ENCODE data around the gene GDF10.

Gene GDF10

GRCh38 chr10:47311193-47311931 is 11.4 kb downstream of the GDF10 start:
- Histone ChIP-seq H3K14ac (ENCODE audit: low read length) (no peak overlapping the region), H4K12ac (ENCODE audit: low read depth, low read length) (no peak overlapping the region), H3K23ac (ENCODE audit: low read length) (no peak overlapping the region), H3K4ac (ENCODE audit: low read depth, low read length) (no peak overlapping the region), H3K18ac (ENCODE audit: low read length) (no peak overlapping the region), H2BK5ac (ENCODE audit: low read depth, low read length, poor library complexity) (no peak overlapping the region), H3K79me1 (ENCODE audit: low read length) (no peaks in the 10 kb centered on the region), H4K91ac (ENCODE audit: low read depth, low read length) (no peak overlapping the region), H2AFZ (ENCODE audit: insufficient read depth, low read length, poor library complexity) (no peak overlapping the region), H2BK12ac (ENCODE audit: low read length) (no peak overlapping the region), H3K4me2 (ENCODE audit: low read length) (no peak overlapping the region), H3K4me3 (ENCODE audit: low read depth, low read length) (peak overlapping the region; percentile 17), H3K9ac (ENCODE audit: low read length) (no peak overlapping the region), H2AK5ac (ENCODE audit: low read length) (no peak overlapping the region), H3K9me3 (ENCODE audit: insufficient read depth, low read depth, low read length) (no peaks in the 10 kb centered on the region), H2BK120ac (ENCODE audit: insufficient read depth, low read length, poor library complexity) (no peak overlapping the region), H3K27me3 (ENCODE audit: insufficient read depth, low read length) (no peaks in the 10 kb centered on the region), H4K8ac (ENCODE audit: low read depth, low read length) (no peak overlapping the region), H3K27ac (ENCODE audit: low read depth, low read length) (no peak overlapping the region), H3K36me3 (ENCODE audit: control insufficient read depth in 1 of 2, insufficient read depth in 2 of 2, low read length in 2 of 2) (no peaks in the 10 kb centered on the region), H3K4me1 (ENCODE audit: control insufficient read depth in 1 of 2, insufficient read depth in 2 of 2, low read length in 2 of 2) (no peaks in the 10 kb centered on the region), H3K79me2 (ENCODE audit: control insufficient read depth, insufficient read depth, low read length, poor library complexity) (no peaks in the 10 kb centered on the region)
- no peak for DNase-seq
- WGBS (ENCODE audit: extremely low coverage, insufficient coverage, insufficient read length) = no CpG with 5 or more reads among the region's 10 CpGs

- H3K36me3 ChIP-seq (ENCODE audit: control insufficient read depth in 1 of 2, insufficient read depth in 2 of 2, low read length in 2 of 2) = no peaks in the 10 kb centered on the region
- no CpG with 5 or more reads among the region's 20 CpGs for WGBS (ENCODE audit: extremely low coverage, insufficient coverage, insufficient read length)
- no peak overlapping the region for H3K27ac ChIP-seq (ENCODE audit: low read depth, low read length)
- H3K23ac ChIP-seq (ENCODE audit: low read length) = no peak overlapping the region
- no peak overlapping the region for H3K14ac ChIP-seq (ENCODE audit: low read length)
- no peak overlapping the region for H2BK5ac ChIP-seq (ENCODE audit: low read depth, low read length, poor library complexity)
- no peak overlapping the region for H2BK120ac ChIP-seq (ENCODE audit: insufficient read depth, low read length, poor library complexity)
- H3K79me2 ChIP-seq (ENCODE audit: control insufficient read depth, insufficient read depth, low read length, poor library complexity) = no peaks in the 10 kb centered on the region
- no peak overlapping the region for H4K12ac ChIP-seq (ENCODE audit: low read depth, low read length)
- no peak overlapping the region for H2AK5ac ChIP-seq (ENCODE audit: low read length)
- H2AFZ ChIP-seq (ENCODE audit: insufficient read depth, low read length, poor library complexity) = no peak overlapping the region
- no peak overlapping the region for H4K91ac ChIP-seq (ENCODE audit: low read depth, low read length)
- peak; percentile 86 to 89 for DNase-seq
- no peak overlapping the region for H3K4me3 ChIP-seq (ENCODE audit: low read depth, low read length)
- no peak overlapping the region for H3K9ac ChIP-seq (ENCODE audit: low read length)
- no peak overlapping the region for H3K18ac ChIP-seq (ENCODE audit: low read length)
- H3K27me3 ChIP-seq (ENCODE audit: insufficient read depth, low read length) = no peaks in the 10 kb centered on the region
- H3K4me2 ChIP-seq (ENCODE audit: low read length) = no peak overlapping the region
- no peak overlapping the region for H4K8ac ChIP-seq (ENCODE audit: low read depth, low read length)
- H3K4ac ChIP-seq (ENCODE audit: low read depth, low read length) = no peak overlapping the region
- no peaks in the 10 kb centered on the region for H3K4me1 ChIP-seq (ENCODE audit: control insufficient read depth in 1 of 2, insufficient read depth in 2 of 2, low read length in 2 of 2)
- H3K79me1 ChIP-seq (ENCODE audit: low read length) = no peaks in the 10 kb centered on the region
- no peaks in the 10 kb centered on the region for H3K9me3 ChIP-seq (ENCODE audit: insufficient read depth, low read depth, low read length)
- no peak overlapping the region for H2BK12ac ChIP-seq (ENCODE audit: low read length)
Measured at GRCh38 chr10:47311932-47312662, 12.1 kb downstream of the GDF10 start.

- no peak overlapping the region for H3K4me3 ChIP-seq (ENCODE audit: low read depth, low read length)
- H3K9ac ChIP-seq (ENCODE audit: low read length) = no peak overlapping the region
- H4K8ac ChIP-seq (ENCODE audit: low read depth, low read length) = no peak overlapping the region
- no peaks in the 10 kb centered on the region for H3K79me1 ChIP-seq (ENCODE audit: low read length)
- no peaks in the 10 kb centered on the region for H3K27me3 ChIP-seq (ENCODE audit: insufficient read depth, low read length)
- H3K18ac ChIP-seq (ENCODE audit: low read length) = no peak overlapping the region
- H3K4ac ChIP-seq (ENCODE audit: low read depth, low read length) = no peak overlapping the region
- H2BK120ac ChIP-seq (ENCODE audit: insufficient read depth, low read length, poor library complexity) = no peak overlapping the region
- H3K36me3 ChIP-seq (ENCODE audit: control insufficient read depth in 1 of 2, insufficient read depth in 2 of 2, low read length in 2 of 2) = no peaks in the 10 kb centered on the region
- H4K91ac ChIP-seq (ENCODE audit: low read depth, low read length) = no peak overlapping the region
- no peak overlapping the region for H3K23ac ChIP-seq (ENCODE audit: low read length)
- no peaks in the 10 kb centered on the region for H3K4me1 ChIP-seq (ENCODE audit: control insufficient read depth in 1 of 2, insufficient read depth in 2 of 2, low read length in 2 of 2)
- no peak overlapping the region for H2BK12ac ChIP-seq (ENCODE audit: low read length)
- no peak overlapping the region for H4K12ac ChIP-seq (ENCODE audit: low read depth, low read length)
- H3K27ac ChIP-seq (ENCODE audit: low read depth, low read length) = no peak overlapping the region
- H3K4me2 ChIP-seq (ENCODE audit: low read length) = no peak overlapping the region
- no peak overlapping the region for H3K14ac ChIP-seq (ENCODE audit: low read length)
- no peaks in the 10 kb centered on the region for H3K79me2 ChIP-seq (ENCODE audit: control insufficient read depth, insufficient read depth, low read length, poor library complexity)
- no peak overlapping the region for H2AK5ac ChIP-seq (ENCODE audit: low read length)
- H2BK5ac ChIP-seq (ENCODE audit: low read depth, low read length, poor library complexity) = no peak overlapping the region
- WGBS (ENCODE audit: extremely low coverage, insufficient coverage, insufficient read length) = no CpG with 5 or more reads among the region's 7 CpGs
- no peak for DNase-seq
- no peaks in the 10 kb centered on the region for H3K9me3 ChIP-seq (ENCODE audit: insufficient read depth, low read depth, low read length)
- H2AFZ ChIP-seq (ENCODE audit: insufficient read depth, low read length, poor library complexity) = no peak overlapping the region
Measured at GRCh38 chr10:47312663-47312995, 12.6 kb downstream of the GDF10 start.

- Histone ChIP-seq H3K79me1 (ENCODE audit: low read length) (no peaks in the 10 kb centered on the region), H4K12ac (ENCODE audit: low read depth, low read length) (no peak overlapping the region), H4K91ac (ENCODE audit: low read depth, low read length) (no peak overlapping the region), H3K9me3 (ENCODE audit: insufficient read depth, low read depth, low read length) (no peaks in the 10 kb centered on the region), H3K27ac (ENCODE audit: low read depth, low read length) (no peak overlapping the region), H3K36me3 (ENCODE audit: control insufficient read depth in 1 of 2, insufficient read depth in 2 of 2, low read length in 2 of 2) (no peaks in the 10 kb centered on the region), H3K4me2 (ENCODE audit: low read length) (no peak overlapping the region), H3K23ac (ENCODE audit: low read length) (no peak overlapping the region), H2AFZ (ENCODE audit: insufficient read depth, low read length, poor library complexity) (no peak overlapping the region), H3K4me3 (ENCODE audit: low read depth, low read length) (no peak overlapping the region), H2BK5ac (ENCODE audit: low read depth, low read length, poor library complexity) (no peak overlapping the region), H3K4me1 (ENCODE audit: control insufficient read depth in 1 of 2, insufficient read depth in 2 of 2, low read length in 2 of 2) (no peaks in the 10 kb centered on the region), H4K8ac (ENCODE audit: low read depth, low read length) (no peak overlapping the region), H2BK120ac (ENCODE audit: insufficient read depth, low read length, poor library complexity) (no peak overlapping the region), H2BK12ac (ENCODE audit: low read length) (no peak overlapping the region), H3K18ac (ENCODE audit: low read length) (no peak overlapping the region), H3K79me2 (ENCODE audit: control insufficient read depth, insufficient read depth, low read length, poor library complexity) (no peaks in the 10 kb centered on the region), H2AK5ac (ENCODE audit: low read length) (no peak overlapping the region), H3K27me3 (ENCODE audit: insufficient read depth, low read length) (no peaks in the 10 kb centered on the region), H3K14ac (ENCODE audit: low read length) (no peak overlapping the region), H3K9ac (ENCODE audit: low read length) (no peak overlapping the region), H3K4ac (ENCODE audit: low read depth, low read length) (no peak overlapping the region)
- DNase-seq = no peak
- no CpG with 5 or more reads among the region's 9 CpGs for WGBS (ENCODE audit: extremely low coverage, insufficient coverage, insufficient read length)
Measured at GRCh38 chr10:47314416-47314970, 14.5 kb downstream of the GDF10 start.

Data from trophoblast cell (in vitro differentiated cells and primary cell).